ENCODE measurements around the gene AWAT2. TPM values are rescaled to one million over a fixed set of nuclear protein-coding genes. Genes with fewer than 3 reads are reported as not detected.

Gene AWAT2
- total RNA-seq, 5 donors from 2014 or later (not counting 1 experiment from before 2014, with no cell fraction given) = not detected

DNA sequence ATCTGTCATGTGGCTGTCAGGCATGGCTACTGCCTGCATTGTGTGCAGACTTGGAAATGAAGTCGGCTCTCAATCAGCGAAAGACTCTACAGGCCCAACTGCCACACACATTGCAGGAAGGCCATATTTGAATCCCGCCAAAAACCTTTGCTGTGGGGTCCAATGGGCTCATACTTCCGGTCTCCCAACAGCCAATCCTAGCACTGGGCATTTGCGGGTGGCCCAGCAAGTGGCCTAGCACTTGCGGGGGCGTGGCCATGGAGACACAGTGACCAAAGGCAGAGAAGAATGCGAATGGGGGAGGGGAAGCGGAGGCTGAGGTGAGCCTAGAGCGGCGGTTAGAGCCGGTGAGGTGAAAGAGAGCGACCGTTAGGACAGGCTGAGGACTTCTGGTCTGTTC lies 12.3 kb upstream of the AWAT2 start, which contains the start of gene OTUD6A:
OTUD6A (plus strand) TSS at position 382 of the 400 bp plus-strand sequence. CDS start 68 bp downstream, outside the sequence.
- Histone ChIP-seq H3K27ac (ENCODE audit: low read length) (no peak within 1 kb of the TSS), H3K9me3 (no peaks in the 10 kb centered on the region), H3K4me1 (ENCODE audit: control insufficient read depth in 1 of 2, extremely low read depth in 1 of 2, insufficient read depth in 2 of 2, low read length in 2 of 2) (no peaks in the 10 kb centered on the region), H3K27me3 (replicated peaks in 1 of 2; ENCODE audit: control insufficient read depth in 2 of 2, extremely low read depth in 1 of 2, insufficient read depth in 2 of 2, low read length in 1 of 2) (no peaks in the 10 kb centered on the region), H3K4me3 (ENCODE audit: control insufficient read depth in 1 of 2, extremely low read depth in 1 of 2, low read length in 1 of 2) (no peak within 1 kb of the TSS), H3K36me3 (ENCODE audit: control insufficient read depth in 2 of 2, extremely low read depth in 1 of 2, insufficient read depth in 1 of 2, low read length in 1 of 2) (no peaks in the 10 kb centered on the region)
- ATAC-seq (replicated peaks in 1 of 4) = no peak
- Mint-ChIP-seq H3K27ac (no peak within 1 kb of the TSS), H3K9me3 (no peaks in the 10 kb centered on the region), H3K4me1 (no peaks in the 10 kb centered on the region), H3K4me3 (no peak within 1 kb of the TSS), H3K27me3 (peaks cover 2 to 32% of the 10 kb centered on the region in 2 donors), H3K36me3 (no peaks in the 10 kb centered on the region)
- ChIA-PET CTCF (no interaction called here), POLR2A (no interaction called here)
- no peak for DNase-seq
- 60% methylated on average over 1 of the region's 14 CpGs for WGBS (ENCODE audit: insufficient coverage)

DNA sequence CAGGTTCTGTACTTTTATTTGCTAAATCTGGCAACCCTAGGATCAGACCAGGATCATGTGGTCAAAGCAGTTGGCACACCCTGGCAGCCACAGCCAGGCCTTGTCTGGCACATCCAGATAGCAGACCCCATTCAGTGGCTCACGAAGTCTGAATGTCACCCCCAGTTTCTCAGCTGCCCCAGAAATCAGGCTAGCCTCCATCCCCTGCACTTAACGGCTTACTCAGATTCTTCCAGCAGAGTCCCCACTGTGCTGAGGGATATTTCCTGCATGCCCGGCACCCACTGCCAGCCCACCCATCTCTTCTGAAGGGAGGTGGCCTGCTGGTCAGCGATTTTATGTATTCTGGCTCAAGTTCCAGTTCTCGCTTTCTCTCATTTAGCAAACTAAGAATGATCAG lies 4.7 kb upstream of the AWAT2 start:
- Histone ChIP-seq H3K4me1 (ENCODE audit: control insufficient read depth in 1 of 2, extremely low read depth in 1 of 2, insufficient read depth in 2 of 2, low read length in 2 of 2) (no peaks in the 10 kb centered on the region), H3K27ac (ENCODE audit: low read length) (no peak overlapping the region), H3K27me3 (replicated peaks in 1 of 2; ENCODE audit: control insufficient read depth in 2 of 2, extremely low read depth in 1 of 2, insufficient read depth in 2 of 2, low read length in 1 of 2) (peaks cover 0 to 4% of the 10 kb centered on the region in 2 experiments), H3K36me3 (ENCODE audit: control insufficient read depth in 2 of 2, extremely low read depth in 1 of 2, insufficient read depth in 1 of 2, low read length in 1 of 2) (no peaks in the 10 kb centered on the region), H3K4me3 (ENCODE audit: control insufficient read depth in 1 of 2, extremely low read depth in 1 of 2, low read length in 1 of 2) (no peak overlapping the region), H3K9me3 (no peaks in the 10 kb centered on the region)
- Mint-ChIP-seq H3K36me3 (no peaks in the 10 kb centered on the region), H3K4me1 (no peaks in the 10 kb centered on the region), H3K4me3 (no peak overlapping the region), H3K27me3 (peaks cover 2 to 51% of the 10 kb centered on the region in 2 donors), H3K27ac (no peak overlapping the region), H3K9me3 (no peaks in the 10 kb centered on the region)
- ChIA-PET CTCF (no interaction called here), POLR2A (interaction anchor here in 1 of 2 donors (0.6 kb wide), 1 partner anchor 636 kb away, joined by 4 read pairs; no protein-coding TSS in a partner anchor)
- 60% methylated on average over 1 of the region's 5 CpGs for WGBS (ENCODE audit: insufficient coverage)
- DNase-seq = no peak
- ATAC-seq (replicated peaks in 1 of 4) = no peak

- CTCF ChIA-PET = no interaction called here
- Mint-ChIP-seq H3K4me3 (no peak overlapping the region), H3K27me3 (peaks cover 2 to 56% of the 10 kb centered on the region in 2 donors), H3K36me3 (no peaks in the 10 kb centered on the region), H3K27ac (no peak overlapping the region), H3K9me3 (no peaks in the 10 kb centered on the region), H3K4me1 (no peaks in the 10 kb centered on the region)
- H3K4me1 ChIP-seq (ENCODE audit: control insufficient read depth in 1 of 2, extremely low read depth in 1 of 2, insufficient read depth in 2 of 2, low read length in 2 of 2) = no peaks in the 10 kb centered on the region
- no peak overlapping the region for H3K4me3 ChIP-seq (ENCODE audit: control insufficient read depth in 1 of 2, extremely low read depth in 1 of 2, low read length in 1 of 2)
- H3K9me3 ChIP-seq = no peaks in the 10 kb centered on the region
- DNase-seq (no peak), ATAC-seq (replicated peaks in 1 of 4) (no peak)
- peaks cover 0 to 4% of the 10 kb centered on the region in 2 experiments for H3K27me3 ChIP-seq (replicated peaks in 1 of 2; ENCODE audit: control insufficient read depth in 2 of 2, extremely low read depth in 1 of 2, insufficient read depth in 2 of 2, low read length in 1 of 2)
- no peak overlapping the region for H3K27ac ChIP-seq (ENCODE audit: low read length)
- WGBS (ENCODE audit: insufficient coverage) = no CpG with 5 or more reads among the region's 11 CpGs
- no peaks in the 10 kb centered on the region for H3K36me3 ChIP-seq (ENCODE audit: control insufficient read depth in 2 of 2, extremely low read depth in 1 of 2, insufficient read depth in 1 of 2, low read length in 1 of 2)
- POLR2A ChIA-PET = no interaction called here
Observed at GRCh38 chrX:70052895-70053615, 3.3 kb upstream of the AWAT2 start.

GRCh38 chrX:70049406-70049805 lies 332 bp downstream of the AWAT2 start:
- H3K9me3 Mint-ChIP-seq = no peaks in the 10 kb centered on the region
- ChIA-PET POLR2A (no interaction called here), CTCF (no interaction called here)
- H3K4me3 ChIP-seq (ENCODE audit: control insufficient read depth in 1 of 2, extremely low read depth in 1 of 2, low read length in 1 of 2) = no peak overlapping the region
- H3K4me3 Mint-ChIP-seq = no peak overlapping the region
- no peaks in the 10 kb centered on the region for H3K36me3 ChIP-seq (ENCODE audit: control insufficient read depth in 2 of 2, extremely low read depth in 1 of 2, insufficient read depth in 1 of 2, low read length in 1 of 2)
- peaks cover 0 to 2% of the 10 kb centered on the region in 2 experiments for H3K27me3 ChIP-seq (replicated peaks in 1 of 2; ENCODE audit: control insufficient read depth in 2 of 2, extremely low read depth in 1 of 2, insufficient read depth in 2 of 2, low read length in 1 of 2)
- no peaks in the 10 kb centered on the region for H3K9me3 ChIP-seq
- no peaks in the 10 kb centered on the region for H3K36me3 Mint-ChIP-seq
- H3K27ac ChIP-seq (ENCODE audit: low read length) = no peak overlapping the region
- WGBS (ENCODE audit: insufficient coverage) = 56% methylated on average over 2 of the region's 3 CpGs
- no peak overlapping the region for H3K27ac Mint-ChIP-seq
- H3K27me3 Mint-ChIP-seq = peaks cover 2 to 44% of the 10 kb centered on the region in 2 donors
- DNase-seq = no peak
- H3K4me1 ChIP-seq (ENCODE audit: control insufficient read depth in 1 of 2, extremely low read depth in 1 of 2, insufficient read depth in 2 of 2, low read length in 2 of 2) = no peaks in the 10 kb centered on the region
- H3K4me1 Mint-ChIP-seq = no peaks in the 10 kb centered on the region
- ATAC-seq (replicated peaks in 1 of 4) = no peak

DNA sequence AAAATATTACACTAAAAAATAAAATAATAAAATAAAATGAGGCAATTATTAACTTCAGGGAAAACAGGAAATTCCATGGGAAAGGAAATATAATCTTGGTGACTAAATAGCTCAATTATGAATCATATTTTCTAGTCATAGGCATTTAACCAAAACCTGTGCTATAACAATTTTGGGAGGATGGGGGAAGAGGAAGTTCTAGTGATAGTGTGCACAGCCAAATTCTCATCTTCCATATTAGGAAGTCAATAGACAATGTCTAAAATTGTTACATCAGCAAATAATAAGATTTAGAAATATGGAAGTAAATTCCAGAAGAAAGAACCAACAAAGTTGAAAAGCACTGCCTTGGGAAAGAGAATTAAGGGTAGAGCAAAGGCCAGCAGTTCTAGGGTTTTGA lies 2.8 kb downstream of the AWAT2 start:
- no peaks in the 10 kb centered on the region for H3K36me3 Mint-ChIP-seq
- DNase-seq (no peak), ATAC-seq (replicated peaks in 1 of 4) (no peak)
- Histone ChIP-seq H3K4me3 (ENCODE audit: control insufficient read depth in 1 of 2, extremely low read depth in 1 of 2, low read length in 1 of 2) (no peak overlapping the region), H3K27me3 (replicated peaks in 1 of 2; ENCODE audit: control insufficient read depth in 2 of 2, extremely low read depth in 1 of 2, insufficient read depth in 2 of 2, low read length in 1 of 2) (no peaks in the 10 kb centered on the region), H3K27ac (ENCODE audit: low read length) (no peak overlapping the region), H3K9me3 (no peaks in the 10 kb centered on the region), H3K4me1 (ENCODE audit: control insufficient read depth in 1 of 2, extremely low read depth in 1 of 2, insufficient read depth in 2 of 2, low read length in 2 of 2) (no peaks in the 10 kb centered on the region), H3K36me3 (ENCODE audit: control insufficient read depth in 2 of 2, extremely low read depth in 1 of 2, insufficient read depth in 1 of 2, low read length in 1 of 2) (no peaks in the 10 kb centered on the region)
- no peak overlapping the region for H3K27ac Mint-ChIP-seq
- H3K27me3 Mint-ChIP-seq = peaks cover 2 to 33% of the 10 kb centered on the region in 2 donors
- no peaks in the 10 kb centered on the region for H3K9me3 Mint-ChIP-seq
- ChIA-PET CTCF (interaction anchor here in 1 of 2 donors (0.6 kb wide), 1 partner anchor 12 kb away, joined by 3 read pairs; no protein-coding TSS in a partner anchor), POLR2A (no interaction called here)
- H3K4me1 Mint-ChIP-seq = no peaks in the 10 kb centered on the region
- H3K4me3 Mint-ChIP-seq = no peak overlapping the region

- Mint-ChIP-seq H3K27ac (no peak overlapping the region), H3K27me3 (peaks cover 0 to 30% of the 10 kb centered on the region in 2 donors), H3K9me3 (no peaks in the 10 kb centered on the region), H3K36me3 (no peaks in the 10 kb centered on the region), H3K4me3 (no peak overlapping the region), H3K4me1 (no peaks in the 10 kb centered on the region)
- ATAC-seq (replicated peaks in 1 of 4) (no peak), DNase-seq (no peak)
- Histone ChIP-seq H3K36me3 (ENCODE audit: control insufficient read depth in 2 of 2, extremely low read depth in 1 of 2, insufficient read depth in 1 of 2, low read length in 1 of 2) (no peaks in the 10 kb centered on the region), H3K27me3 (replicated peaks in 1 of 2; ENCODE audit: control insufficient read depth in 2 of 2, extremely low read depth in 1 of 2, insufficient read depth in 2 of 2, low read length in 1 of 2) (no peaks in the 10 kb centered on the region), H3K4me3 (ENCODE audit: control insufficient read depth in 1 of 2, extremely low read depth in 1 of 2, low read length in 1 of 2) (no peak overlapping the region), H3K27ac (ENCODE audit: low read length) (no peak overlapping the region), H3K4me1 (ENCODE audit: control insufficient read depth in 1 of 2, extremely low read depth in 1 of 2, insufficient read depth in 2 of 2, low read length in 2 of 2) (no peaks in the 10 kb centered on the region), H3K9me3 (no peaks in the 10 kb centered on the region)
- POLR2A ChIA-PET = no interaction called here
- WGBS (ENCODE audit: insufficient coverage) = no CpG with 5 or more reads among the region's 4 CpGs
- CTCF ChIA-PET = no interaction called here
Observed at GRCh38 chrX:70044541-70045245, 5.0 kb downstream of the AWAT2 start.
